ENCODE results near the gene USP15.
"Not testable (repeated sequence)": the region's sequence is repeated elsewhere in the genome, so short reads cannot be mapped to it uniquely, and the experiment has no call there.

USP15 gene

DNA sequence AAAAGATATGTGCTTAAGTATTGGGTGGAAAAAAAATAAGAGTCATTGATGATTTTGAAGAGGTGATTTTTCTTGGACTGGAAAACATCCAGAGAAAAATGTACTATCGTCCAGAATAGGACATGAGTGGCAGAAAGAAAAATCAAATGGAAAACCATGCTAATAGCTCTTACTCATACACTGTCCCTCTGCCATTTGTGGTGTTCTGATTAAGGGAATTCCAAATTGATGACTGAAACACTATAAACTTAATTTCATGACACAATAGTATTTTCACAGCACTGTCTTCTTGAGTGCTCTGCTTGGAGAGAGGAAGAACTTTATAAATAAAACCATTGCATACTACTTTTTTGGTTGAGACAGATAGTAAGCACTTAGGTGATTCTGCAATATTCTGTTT lies 72.4 kb downstream of the USP15 start:
- DNase-seq, result no peak

DNA sequence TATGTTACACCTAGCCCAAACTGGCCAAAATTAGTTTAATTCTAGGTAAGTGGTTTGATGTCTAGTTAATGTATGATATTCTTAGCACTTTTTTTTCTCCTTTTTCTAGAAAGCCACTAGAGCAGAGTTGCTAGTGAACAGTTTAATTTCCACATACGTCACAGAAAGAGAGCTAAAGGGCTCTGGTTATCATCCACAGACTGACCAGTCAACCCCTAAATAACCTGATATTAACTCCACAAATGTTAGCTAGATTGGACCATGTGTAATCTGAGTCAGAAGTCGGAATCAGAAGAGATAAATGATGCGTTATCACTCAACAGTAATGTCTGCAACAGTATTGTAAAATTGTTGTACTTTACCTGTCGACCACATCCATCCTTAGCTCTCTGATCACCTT lies 74.9 kb downstream of the USP15 start:
- DNase-seq, result no peak

DNA sequence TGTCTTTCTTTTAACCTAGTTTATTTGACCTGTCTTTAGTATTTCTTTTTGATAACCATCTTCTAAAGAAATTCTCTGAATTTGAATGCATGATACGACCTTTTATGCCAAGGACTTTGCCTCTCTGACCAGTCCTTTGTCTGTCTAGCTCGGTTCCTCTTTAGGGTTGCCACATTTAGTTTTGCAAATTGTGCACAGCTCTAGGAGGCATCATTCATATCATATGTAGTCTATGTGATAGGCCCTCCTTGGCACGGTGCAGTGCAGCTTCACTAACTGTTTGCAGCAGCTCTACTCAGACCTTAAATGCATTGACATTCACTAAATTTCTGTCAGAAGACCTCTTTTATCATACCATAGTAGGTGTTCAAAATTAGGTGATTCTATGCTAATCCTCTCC lies 75.6 kb downstream of the USP15 start:
- DNase-seq, result no peak

GRCh38 chr12:62337643-62338042 lies 77.4 kb downstream of the USP15 start:
- DNase-seq, result not testable (repeated sequence)

GRCh38 chr12:62342614-62343303 lies 82.6 kb downstream of the USP15 start:
- DNase-seq, result not testable (repeated sequence)

DNA sequence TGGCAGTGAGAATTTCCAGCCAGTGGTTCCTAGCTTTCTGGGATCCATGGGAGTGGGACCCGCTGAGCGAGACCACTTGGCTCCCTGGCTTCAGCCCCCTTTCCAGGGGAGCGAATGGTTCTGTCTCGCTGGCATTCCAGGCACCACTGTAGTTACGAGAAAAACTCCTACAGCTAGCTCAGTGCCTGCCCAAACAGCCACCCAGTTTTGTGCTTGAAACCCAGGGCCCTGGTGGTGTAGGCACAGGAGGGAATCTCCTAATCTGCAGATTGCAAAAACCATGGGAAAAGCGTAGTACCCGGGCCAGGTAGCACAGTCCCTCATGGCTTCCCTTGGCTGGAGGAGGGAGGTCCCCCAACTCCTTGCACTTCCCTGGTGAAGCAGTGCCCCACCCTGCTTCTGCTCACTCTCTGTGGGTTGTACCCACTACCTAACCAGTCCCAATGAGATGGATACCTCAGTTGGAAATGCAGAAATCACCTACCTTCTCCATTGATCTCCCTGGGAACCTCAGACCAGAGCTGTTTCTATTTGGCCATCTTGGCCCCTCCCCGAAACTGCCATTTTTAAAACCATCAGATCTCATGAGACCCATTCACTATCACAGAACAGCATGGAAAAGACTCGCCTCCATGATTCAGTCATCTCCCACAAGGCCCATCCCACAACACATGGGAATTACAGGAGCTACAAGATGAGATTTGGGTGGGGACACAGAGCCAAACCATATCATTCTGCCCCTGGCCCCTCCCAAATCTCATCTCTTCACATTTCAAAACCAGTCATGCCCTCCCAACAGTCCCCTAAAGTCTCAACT lies 83.3 kb downstream of the USP15 start:
- DNase-seq, result not testable (repeated sequence)

DNA sequence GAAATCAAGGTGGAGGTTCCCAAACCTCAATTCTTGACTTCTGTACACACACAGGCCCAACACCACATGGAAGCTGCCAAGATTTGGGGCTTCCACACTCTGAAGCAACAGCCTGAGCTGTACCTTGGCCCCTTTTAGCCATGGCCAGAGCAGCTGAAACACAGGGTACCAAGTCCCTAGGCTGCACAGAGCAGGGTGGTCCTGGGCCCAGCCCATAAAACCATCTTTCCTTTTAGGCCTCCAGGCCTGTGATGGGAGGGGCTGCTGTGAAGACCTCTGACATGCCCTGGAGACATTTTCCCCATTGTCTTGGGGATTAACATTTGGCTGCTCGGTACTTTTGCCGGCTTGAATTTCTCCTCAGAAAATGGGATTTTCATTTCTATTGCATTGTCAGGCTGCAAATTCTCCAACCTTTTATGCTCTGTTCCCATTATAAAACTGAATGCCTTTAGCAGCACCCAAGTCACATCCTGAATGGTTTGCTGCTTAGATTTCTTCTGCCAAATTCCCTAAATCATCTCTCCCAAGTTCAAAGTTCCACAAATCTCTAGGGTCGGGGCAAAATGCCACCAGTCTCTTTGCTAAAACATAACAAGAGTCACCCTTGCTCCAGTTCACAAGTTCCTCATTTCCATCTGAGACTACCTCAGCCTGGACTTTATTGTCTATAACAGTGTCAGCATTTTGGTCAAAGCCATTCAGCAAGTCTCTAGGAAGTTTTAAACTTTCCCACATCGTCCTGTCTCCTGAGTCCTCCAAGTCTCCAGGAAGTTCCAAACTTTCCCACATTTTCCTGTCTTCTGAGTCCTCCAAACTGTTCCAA lies 84.7 kb downstream of the USP15 start:
- not testable (repeated sequence) for DNase-seq

DNA sequence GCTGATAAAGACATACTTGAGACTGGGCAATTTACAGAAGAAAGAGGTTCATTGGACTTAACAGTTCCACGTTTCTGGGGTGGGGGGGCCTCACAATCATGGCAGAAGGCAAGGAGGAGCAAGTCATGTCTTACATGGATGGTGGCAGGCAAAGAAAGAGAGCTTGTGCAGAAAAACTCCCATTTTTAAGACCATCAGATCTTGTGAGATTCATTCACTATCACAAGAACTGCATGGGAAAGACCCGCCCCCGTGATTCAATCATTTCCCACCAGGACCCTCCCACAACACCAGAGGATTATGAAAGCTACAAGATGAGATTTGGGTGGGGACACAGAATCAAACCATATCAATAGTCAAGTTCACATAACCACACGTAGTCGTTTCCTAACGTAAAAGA lies 85.5 kb downstream of the USP15 start:
- DNase-seq, result no peak

GRCh38 chr12:62346817-62347216 lies 86.6 kb downstream of the USP15 start:
- DNase-seq, result no peak

GRCh38 chr12:62347922-62348650 lies 87.9 kb downstream of the USP15 start:
- no peak for DNase-seq

DNA sequence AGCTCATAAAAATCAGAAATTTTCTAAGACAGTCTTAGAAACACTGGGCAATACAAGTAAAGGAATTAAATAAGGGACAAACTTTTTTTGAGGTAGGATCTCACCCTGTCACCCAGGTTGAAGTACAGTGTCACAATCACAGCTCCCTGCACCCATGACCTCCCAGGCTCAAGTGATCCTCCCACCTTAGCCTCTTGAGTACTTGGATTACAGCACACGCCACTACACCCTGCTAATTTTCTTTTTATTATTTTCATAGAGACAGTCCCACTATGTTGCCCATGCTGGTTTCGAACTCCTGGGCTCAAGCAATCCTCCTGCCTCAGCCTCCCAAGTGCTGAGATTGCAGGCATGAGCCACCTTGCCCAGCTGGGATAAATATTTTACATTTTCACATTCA lies 90.3 kb downstream of the USP15 start:
- no peak for DNase-seq

DNA sequence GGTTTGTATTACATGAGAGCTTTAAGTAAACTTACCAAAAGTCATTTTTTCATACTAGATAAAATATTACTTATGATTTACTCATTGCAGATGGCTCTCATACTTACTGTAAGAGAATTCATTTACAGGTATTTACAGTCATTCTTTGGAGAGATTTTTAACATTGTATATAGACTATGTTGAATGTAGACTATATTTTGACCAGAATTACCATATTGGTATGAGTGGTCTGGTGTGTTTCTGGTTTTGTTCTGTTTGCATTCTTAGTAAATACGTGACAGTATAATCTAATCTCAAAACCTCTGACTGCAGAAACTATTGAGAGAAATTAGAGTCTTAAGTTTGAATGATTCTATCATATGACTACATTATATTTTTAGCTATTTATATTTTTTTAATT lies 91.1 kb downstream of the USP15 start:
- DNase-seq, result no peak

- no peak for DNase-seq
Observed at GRCh38 chr12:62361048-62361447, 100.8 kb downstream of the USP15 start.

DNA sequence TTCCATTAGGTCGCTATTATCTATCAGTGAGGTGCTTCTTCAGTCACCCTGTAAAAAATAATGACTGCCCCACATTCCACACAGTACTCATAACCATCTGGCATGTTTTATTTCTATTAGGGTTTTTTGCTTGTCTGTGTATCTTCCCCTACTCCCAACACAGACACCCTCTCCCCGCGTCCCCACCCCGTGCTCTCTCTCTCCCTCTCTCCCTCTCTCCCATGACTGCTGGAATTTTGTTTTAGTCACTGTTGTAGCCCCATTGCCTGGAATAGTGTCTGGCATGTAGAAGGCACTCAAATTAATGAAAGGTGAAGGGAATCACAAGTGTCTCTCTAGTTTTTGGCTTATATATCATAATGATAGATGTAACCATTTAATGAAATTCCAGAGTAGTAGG lies 103.3 kb downstream of the USP15 start:
- no peak for DNase-seq

DNA sequence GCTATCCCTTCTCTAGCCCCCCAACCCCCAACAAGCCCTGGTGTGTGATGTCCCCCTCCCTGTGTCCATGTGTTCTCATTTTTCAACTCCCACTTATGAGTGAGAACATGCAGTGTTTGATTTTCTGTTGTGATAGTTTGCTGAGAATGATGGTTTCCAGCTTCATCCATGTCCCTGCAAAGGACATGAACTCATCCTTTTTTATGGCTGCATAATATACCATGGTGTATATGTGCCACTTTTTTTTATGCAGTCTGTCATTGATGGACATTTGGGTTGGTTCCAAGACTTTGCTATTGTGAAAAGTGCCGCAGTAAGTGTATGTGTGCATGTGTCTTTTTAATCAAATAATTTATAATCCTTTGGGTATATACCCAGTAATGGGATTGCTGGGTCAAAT lies 104.5 kb downstream of the USP15 start:
- DNase-seq, result not testable (repeated sequence)

DNA sequence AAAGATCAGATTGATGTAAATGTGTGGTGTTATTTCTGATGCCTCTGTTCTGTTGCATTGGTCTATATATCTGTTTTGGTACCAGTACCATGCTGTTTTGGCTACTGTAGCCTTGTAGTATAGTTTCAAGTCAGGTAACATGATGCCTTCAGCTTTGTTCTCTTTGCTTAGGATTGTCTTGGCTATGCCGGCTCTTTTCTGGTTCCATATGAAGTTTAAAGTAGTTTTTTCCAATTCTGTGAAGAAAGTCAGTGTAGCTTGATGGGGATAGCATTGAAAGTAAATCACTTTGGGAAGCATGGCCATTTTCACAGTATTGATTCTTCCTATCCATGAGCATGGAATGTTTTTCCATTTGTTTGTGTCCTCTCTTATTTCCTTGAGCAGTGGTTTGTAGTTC lies 105.6 kb downstream of the USP15 start:
- DNase-seq, result not testable (repeated sequence)

DNA sequence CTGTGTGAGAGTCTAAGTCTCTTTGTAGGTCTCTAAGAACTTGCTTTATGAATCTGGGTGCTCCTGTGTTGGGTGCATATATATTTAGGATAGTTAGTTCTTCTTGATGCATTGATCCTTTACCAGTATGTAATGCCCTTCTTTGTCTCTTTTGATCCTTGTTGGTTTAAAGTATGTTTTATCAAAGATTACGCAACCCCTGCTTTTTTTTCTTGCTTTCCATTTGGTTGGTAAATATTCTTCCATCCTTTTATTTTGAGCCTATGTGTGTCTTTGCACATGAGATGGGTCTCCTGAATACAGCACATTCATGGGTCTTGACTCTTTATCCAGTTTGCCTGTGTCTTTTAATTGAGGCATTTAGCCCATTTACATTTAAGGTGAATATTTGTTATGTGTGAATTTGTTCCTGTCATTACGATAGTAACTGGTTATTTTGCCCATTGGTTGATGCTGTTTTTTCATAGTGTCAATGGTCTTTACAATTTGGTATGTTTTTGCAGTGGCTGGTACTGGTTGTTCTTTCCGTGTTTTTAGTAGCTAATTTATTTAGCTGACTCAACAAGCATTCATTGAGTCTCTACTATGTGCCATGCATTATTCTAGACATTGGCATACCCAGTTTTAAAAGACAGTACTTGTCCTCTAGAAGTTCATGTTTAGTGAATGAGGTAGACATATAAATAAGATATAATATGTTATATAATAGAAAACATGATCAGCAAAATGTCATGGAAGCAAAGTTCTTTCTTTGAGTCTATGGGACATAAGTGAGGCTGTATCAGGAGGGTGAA lies 108.4 kb downstream of the USP15 start:
- DNase-seq, result not testable (repeated sequence)

- DNase-seq, result no peak
Observed at GRCh38 chr12:62370189-62370588, 110.0 kb downstream of the USP15 start.

- DNase-seq, result no peak
Observed at GRCh38 chr12:62371661-62372060, 111.5 kb downstream of the USP15 start.

GRCh38 chr12:62372134-62372533 lies 111.9 kb downstream of the USP15 start:
- no peak for DNase-seq

GRCh38 chr12:62372825-62373224 lies 112.6 kb downstream of the USP15 start:
- DNase-seq, result no peak

DNA sequence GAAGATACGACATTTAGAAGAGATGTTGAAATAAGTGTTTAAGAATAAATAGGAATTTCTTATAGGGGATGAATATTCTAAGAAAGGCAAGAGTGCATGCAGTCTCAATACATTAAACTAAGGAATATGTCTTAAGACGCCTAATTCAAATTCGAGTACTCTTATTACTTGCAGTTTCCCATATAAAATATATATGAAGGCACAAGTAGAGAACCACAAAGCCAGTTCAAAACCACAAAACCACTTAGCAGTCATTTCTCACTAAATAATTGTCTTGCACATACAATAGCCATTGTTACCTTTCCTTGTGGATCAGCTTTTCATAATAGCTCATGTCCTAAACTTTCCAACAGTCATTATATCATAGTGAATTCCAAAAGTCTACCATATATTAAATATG lies 115.4 kb downstream of the USP15 start:
- DNase-seq, result no peak
